HG03469 (cell line): ENCODE measurements around the gene UBA6.
A peak's percentile ranks its signal among the peaks of the same experiment; 100 is the strongest.
"Not testable (repeated sequence)": the region's sequence is repeated elsewhere in the genome, so short reads cannot be mapped to it uniquely, and the experiment has no call there.

Experiments used
- ATAC-seq: cut with Tn5 transposase; IDR thresholded peaks from one replicate; pipeline ENCODE4 v1.9.1; 2021; ENCODE audit warnings: mild to moderate bottlenecking, moderate library complexity, moderate number of reproducible peaks; ENCODE audit not compliant: unreplicated experiment

UBA6 gene

DNA sequence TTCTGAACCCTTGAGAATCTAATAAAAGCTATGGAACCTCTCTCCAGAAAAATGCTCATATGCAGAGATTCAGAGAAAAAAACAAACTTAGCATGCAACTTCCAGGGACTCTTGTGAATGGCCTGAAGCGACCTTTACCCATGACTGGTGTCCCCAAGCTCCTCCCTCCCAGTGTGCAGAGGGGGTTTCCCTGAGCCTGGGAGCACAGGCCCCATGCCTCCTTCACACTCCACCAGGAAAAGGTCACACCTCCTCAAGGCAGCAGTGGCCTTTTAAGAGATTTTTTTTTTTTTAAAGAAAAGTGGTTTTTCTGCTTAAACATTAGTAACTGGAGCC, 13.3 kb upstream of the UBA6 start:
- ATAC-seq, result peak; percentile 60

DNA sequence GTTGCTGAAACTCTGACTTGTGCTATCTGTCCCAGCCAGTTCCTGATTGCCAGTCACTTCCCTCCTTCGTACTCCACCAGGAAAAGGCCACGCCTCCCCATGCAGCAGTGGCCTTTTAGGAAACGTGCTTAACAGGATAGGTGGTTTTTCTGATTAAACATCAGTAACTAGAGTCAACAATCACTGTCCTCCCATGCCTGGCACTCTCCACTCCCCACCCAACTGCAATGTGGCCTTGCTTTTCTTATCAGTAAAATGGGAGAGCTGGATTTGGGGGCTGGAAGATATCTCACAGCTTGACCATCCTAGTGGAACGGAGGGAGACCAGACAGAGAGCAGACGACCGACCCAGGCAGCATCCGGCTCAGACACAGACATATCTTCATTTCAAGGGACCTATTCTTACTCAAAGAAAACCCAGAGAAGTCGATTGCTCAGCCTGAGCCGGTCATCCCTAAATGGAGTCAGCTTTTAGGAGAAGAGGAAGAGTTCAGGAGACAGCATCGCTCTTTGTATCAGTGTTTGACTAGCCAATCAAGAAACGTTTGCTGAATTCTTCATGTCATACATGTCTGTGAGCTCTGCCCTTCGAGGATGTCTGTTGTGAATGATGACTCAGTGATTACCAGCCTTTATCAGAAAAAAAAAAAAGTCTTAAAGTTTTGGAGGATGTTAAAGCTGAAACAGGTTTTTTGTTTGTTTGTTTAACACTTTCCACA, 12.7 kb upstream of the UBA6 start:
- ATAC-seq, result no peak

DNA sequence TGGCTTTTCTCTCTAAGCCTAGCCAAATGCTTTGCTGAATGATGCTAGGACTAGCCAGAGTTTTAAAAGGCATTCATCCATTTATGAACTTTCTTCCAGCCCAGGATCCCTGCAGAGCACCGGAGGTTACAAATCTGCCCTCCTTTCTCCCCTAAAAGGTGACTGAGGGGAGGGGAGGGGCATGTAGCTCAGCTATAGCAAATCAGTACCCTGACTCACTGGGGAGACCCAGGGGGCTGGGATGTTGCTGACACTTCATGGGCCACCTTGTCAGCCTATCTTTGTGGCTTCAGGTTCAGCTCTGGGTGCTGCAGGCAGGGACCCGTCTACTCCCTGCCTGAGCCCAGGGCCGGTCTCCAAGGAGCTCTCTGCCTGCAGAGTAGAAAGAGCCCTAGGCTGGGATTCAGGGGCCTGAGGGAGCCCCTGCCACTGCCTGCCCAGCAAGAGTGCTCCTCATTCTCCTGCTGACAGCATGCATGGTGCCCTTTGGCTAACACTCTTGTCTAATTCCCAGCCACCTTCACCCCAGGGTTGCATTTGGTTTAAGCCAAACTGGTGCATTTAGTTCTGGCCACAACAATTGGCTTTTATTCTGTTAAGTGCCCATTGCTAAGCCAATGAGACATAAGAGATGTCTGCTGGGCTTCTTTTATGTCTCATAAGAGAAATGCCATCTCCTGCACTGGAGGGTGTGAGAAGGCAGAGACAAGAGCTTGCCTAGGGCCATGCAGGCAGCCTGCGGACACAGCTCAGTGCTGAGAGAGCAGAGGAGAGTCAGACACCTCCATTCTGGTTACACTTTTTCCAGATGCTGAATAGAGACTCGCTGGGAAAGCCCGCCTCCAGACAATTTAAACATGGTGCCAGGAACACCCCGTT, 11.9 kb upstream of the UBA6 start:
- no peak for ATAC-seq

DNA sequence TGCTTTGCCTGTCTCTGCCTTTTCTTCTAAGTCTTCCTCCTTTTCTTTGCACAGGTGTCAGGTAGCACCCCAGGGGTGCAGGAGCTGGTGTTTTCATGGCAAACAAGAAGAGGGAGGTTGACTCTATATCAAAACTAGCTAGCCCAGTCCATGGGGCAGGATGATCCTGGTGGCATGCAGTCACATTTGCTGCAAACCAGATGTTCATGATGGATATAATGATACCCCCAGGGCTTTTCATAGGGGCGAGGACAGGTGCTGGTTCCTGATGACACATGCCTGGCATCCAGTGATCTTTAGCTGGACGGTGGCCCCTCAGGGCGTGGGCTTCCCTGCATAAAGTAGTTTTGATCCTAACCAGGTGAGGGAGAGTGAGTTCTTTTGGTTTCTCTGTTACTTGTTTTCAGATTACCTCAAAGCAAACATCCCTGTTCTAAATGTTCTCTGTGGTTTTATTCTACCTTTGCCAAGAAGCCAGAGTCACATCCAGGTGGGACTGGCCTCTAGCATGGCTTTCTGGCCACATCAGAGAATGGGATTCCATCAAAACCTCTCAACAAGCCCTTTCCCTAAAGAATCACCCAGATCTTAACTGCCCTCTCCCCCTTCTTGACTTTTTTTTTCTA, 11.2 kb upstream of the UBA6 start:
- no peak for ATAC-seq

DNA sequence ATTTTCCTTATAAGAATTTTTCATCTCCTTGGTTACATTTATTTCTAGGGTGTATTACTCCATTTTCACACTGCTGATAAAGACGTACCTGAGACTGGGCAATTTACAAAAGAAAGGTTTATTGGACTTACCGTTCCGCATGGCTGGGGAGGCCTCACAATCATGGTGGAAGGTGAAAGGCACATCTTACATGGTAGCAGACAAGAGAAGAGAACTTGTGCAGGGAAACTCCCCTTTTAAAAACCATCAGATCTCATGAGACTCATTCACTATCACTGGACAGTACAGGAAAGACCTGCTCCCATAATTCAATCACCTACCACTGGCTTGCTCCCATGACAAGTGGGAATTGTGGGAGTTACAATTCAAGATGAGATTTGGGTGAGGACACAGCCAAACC, 5.7 kb upstream of the UBA6 start:
- not testable (repeated sequence) for ATAC-seq

DNA sequence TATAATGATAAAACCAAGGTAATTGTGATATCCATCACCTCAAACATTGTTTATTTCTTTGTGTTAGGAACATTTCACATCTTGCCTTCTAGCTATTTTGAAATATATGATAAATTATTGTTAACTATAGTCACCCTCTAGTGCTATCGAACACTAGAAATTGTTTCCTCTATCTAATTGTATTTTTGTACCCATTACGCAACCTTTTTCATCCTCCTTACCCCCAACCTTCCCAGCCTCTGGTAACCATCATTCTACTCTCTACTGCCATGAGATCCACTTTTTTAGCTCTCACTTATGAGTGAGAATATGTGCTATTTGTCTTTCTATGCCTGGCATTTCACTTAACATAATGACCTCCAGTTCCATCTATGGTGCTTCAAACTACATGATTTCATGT, 3.9 kb upstream of the UBA6 start:
- ATAC-seq, result no peak

DNA sequence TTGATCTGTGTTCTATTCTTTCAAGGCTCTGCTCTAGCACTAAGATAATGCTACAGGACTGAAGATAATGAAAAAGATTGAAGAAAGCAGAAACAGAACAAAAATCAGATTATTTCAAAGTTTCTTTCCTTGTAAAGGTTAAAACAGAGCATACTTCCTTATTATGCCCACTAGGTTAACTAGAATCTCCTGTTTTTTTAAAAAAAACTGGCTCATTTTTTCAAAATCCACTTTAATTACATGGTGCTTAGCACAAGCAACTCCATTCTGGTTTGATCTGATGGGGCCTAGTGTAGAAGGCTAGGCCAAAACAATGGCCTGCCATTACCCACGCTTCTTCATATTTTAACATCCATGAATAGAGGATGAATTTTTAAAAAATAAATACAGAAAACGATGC, 1.2 kb upstream of the UBA6 start:
- ATAC-seq, result no peak

DNA sequence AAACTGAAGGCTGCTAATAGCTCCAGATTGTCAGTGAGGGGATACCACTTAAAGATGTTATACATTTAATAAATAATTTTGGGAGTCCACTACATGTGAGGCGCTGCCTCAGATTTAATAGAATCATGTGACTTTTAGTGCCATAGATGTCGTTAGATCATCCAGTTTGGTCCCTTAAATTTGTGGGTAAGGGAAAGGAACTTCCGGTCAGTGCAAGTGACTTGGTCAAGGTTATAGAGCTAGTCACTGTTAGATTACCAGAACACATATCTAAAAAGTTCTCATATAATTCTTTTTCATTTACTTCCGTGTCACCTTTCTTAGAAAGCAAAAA, 529 bp upstream of the UBA6 start:
- ATAC-seq, result no peak

DNA sequence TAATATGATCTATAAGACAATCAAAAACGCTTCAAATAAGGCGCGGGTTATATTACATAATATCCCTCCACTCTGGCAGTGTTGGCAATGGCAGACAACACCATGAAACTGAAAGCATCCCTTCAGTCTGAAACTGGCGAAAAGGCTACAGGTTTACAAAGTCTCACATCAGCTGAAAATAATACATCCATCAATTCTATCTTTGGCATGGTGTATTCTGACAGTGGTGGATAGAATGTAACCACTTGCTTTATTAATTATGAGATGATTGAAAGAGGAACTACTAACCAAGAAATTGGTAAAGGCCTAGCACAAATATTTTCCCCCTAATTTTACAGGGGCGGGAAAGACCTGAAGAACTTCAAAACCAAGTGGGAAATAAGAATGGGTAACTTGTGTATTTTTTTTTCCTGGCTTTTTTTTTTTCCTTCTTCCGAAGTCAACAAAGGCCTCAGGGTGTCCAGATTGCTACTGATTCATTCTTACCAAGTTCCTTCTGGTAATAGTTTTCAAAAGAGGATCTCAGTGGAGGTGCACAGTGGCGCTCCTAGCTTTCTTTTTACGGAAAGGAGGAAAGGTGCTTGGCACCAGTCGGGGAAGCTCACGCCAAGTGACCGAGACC, 728 bp downstream of the UBA6 start:
- ATAC-seq, result peak; percentile 20

DNA sequence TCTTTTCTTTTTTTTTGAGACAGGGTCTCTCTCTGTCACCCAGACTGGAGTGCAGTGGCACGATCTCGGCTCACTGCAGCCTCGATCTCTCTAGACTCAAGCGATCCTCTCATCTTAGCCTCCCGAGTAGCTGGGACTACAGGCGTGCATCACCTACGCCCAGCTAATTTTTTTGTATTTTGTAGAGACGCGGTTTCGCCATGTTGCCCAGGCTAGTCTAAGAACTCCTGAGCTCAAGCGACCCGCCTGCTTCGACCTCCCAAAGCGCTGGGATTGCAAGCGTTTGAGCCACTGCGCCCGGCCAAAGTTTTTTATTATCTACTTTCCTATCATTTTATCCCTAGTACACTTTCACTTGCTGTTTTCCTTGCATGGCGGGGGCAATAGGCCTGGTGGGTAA, 1.4 kb downstream of the UBA6 start:
- no peak for ATAC-seq

DNA sequence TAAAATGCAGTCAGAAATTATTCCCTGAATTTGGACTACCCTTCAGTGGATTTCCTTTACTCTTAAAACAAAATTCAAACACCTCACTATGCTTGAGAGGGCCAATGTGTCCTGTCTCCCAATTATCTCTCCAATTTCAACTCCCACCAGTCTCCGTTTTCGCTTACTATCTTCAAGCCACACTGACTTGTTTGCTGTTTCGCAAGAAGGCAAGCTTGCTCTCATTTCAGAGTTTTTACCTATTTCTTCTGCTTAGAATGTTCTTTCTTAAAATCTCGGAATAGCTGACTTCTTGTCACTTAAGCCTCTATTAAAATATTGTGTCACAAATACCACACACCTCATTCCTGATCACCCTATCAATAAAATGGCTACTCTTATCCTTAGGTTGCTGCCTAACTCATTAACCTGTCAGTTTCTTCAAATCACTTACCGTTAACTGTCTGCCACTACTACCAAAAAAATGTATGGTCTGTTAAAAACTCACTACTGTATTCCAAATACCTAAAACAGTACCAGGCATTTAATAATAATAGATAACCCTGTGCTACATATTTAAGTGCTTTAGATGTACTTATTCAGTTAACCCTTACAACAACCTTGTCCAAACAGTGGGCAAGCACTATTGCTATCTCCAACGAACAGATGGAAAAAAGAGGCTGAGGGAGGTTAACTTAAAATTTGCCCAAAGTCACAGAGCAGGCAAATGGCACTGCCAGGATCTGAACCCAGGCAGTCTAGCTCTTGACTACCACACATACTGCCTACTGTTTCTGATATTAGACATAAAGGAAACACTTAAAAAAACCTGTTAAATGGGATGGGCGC, 2.9 kb downstream of the UBA6 start:
- no peak for ATAC-seq

DNA sequence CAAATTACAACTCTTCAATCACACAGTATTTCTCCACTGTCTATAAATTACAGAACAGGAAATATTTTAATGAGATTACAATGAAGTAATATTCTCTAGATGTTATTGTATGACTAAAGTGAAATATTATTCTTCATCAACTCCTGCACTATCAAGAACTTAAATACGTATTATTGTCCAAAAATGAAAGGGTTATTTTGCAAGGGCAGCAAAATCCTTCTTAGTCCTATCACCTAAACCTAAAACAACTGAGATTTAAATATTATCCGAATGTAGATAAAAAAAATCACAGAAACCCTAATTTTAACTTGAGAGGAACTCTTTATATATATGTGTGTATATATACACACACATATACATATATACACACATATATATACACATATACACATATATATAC, 4.9 kb downstream of the UBA6 start:
- no peak for ATAC-seq

DNA sequence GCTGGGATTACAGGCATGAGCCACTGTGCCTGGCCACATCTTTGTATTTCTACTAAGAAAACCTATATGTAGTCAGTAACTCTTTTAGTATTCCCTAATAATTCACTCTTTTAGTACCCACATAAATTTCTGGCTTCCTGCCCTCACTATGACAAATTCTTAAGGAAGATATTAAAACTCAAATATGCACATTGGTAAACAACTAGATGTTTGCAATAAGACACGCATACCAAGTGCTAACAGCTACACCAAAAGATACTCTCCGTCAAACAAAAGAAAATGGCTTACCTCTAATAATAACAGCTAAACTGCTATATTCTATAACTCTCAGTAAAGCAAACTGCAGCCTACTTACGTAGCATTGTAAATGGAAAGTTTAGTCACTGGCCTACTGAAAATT, 6.3 kb downstream of the UBA6 start:
- no peak for ATAC-seq

DNA sequence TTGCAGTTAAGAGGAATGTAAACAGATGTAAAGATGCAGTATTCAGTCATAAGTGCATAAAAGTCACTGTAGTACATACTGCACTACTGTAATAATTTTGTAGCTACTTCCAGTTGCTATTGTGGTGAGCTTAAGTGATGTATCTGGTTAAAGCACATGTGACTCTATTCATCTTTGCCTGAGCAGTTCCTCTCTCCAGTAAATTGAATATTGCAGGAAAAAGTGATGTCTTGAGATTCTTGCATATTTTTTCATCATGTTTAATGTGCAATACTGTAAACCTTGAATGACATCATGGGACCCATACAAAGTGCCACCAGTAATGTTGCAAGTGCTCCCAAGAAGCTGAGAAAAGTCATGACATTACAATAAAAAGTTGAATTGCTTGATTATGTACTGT, 9.6 kb downstream of the UBA6 start:
- no peak for ATAC-seq

DNA sequence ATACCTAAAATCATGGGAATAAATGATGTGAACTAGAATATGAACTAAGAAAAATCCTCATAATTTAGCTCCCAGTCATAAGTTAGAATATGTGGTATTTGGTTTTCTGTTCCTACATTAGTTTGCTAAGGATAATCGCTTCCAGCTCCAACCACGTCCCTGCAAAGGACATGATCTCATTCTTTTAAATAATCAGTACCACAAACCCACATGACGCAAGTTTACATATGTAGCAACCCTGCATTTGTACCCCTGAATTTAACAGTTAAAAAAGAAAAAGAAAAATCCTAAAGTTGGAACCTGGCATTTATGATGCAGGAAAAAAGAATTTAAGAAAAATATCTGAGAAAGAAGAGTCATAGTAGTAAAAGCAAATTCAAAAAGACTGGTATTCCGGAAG, 13.3 kb downstream of the UBA6 start:
- ATAC-seq, result no peak

DNA sequence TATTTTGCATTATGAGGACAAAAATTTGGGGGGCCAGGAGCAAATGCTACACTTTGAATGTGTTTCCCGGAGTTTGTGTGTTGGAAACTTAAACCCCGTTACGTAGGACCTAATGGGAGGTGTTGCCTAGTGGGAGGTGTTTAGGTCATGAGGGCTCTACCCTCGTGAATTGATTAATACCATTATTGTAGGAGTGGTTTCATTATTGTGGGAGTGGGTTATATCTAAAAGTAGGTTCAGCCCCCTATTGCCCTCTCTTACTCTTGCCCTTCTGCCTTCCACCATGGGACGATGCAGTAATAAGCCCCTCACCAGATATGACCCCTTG, 15.5 kb downstream of the UBA6 start:
- ATAC-seq, result no peak

DNA sequence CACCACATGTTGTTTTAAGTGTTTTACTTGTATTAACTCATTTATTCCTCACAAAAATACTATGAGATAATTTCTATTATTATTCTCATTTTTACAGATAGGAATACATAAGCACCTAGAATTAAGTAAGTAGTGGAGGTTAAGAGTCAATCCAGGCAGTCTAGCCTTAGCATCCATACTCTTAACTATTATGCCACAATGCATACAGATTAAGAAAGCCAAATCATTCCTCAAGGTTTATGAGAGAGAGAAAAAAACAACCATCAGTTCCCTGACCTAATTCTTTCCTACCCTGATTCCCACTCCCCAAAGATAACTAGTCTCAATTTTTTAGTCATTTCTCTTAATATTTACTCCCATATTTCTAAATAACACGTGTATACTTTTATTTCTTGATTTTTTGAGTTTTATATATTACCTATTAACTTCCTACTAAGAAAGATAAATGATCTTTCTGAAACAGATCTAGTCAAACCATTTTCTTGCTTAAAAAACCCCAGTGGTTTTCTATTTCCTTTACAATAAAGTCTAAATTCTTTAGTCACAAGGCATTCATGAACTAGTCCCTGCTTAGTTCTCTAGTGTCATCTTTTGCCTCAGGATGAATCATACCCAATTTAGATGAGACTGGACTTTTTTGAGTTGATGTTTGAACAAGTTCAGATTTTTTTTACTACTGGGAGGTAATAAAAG, 16.0 kb downstream of the UBA6 start:
- no peak for ATAC-seq

DNA sequence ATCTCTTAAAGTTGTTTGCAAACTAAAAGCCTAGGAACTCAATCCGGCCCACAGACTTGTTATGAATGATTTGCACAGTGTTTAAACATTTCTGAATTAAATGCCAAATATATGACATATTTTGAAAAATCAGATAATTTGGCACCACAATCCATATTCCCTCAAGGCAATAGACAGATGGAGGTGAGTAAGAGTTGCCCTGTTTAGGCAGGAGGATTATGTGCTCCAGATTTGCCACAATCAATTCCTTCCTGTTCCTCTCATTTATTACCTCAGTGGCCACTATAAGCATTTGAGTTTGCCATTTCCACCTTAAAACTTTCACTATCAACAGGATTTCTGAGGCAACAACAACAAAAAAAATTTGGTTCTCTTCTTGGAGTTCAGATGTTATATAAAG, 18.7 kb downstream of the UBA6 start:
- ATAC-seq, result no peak

DNA sequence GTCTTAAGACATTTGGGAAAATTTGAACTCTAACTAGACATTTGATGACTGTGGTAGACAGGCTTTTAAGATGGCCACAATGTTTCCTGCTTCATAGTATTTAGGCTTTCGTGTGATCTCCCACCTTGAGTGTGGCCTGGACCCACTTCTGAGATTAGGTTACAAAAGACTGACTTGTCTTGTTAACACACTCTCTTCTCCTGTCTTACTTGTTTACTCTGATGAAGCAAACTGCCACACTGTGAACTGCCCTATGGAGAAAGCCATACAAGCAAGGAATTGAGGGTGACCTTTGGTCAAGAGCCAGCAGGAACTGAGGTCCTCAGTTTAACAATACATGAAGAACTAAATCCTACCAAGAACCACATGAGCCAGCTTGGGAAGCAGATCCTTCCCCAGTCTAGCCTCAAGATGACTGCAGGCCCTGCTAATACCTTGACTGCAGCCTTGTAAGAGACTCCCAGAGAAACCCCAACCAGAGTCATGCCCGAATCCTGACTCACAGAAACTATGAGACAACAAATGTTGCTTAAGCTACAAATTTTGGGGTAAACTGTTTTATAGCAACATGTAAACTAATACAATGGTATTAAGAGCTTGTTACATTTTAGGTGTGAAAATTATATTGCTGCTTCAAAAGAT, 20.3 kb downstream of the UBA6 start:
- no peak for ATAC-seq

DNA sequence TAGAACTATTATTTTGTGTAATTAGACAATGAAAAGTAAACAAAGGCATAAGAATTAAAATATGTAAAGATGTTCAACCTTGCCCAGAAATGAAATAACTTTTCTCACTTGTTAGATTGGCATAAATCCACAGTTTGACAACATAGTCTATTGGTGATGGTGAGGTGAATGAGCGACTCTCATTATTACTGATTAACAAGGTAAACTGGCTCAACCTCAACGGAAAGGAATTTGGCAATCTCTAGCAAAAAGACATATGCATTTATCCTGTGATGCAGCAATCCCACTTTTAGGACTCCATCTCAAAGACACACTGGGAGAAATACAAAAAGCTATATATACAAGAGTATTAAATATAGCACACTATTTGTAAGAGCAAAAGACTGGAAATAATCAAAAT, 22.3 kb downstream of the UBA6 start:
- no peak for ATAC-seq
